A673 (cell line): ENCODE measurements around the gene GOLGA6L7. TPM values are rescaled to one million over a fixed set of nuclear protein-coding genes. Genes with fewer than 3 reads are reported as not detected.
"Not testable (repeated sequence)": the region's sequence is repeated elsewhere in the genome, so short reads cannot be mapped to it uniquely, and the experiment has no call there.

Source experiments
- BruUV-seq: library from RNA; stranded (reverse); fragments of 400-500 nt; replicated peaks from 2 replicates; lab custom pipeline; 2021; lab: Mats Ljungman, UMichigan
- CTCF ChIA-PET: fragments of 300-600 bp; sonication (Branson Sonifier 250); formaldehyde crosslinking; loops from one replicate; lab custom pipeline; 2022; ENCODE audit warnings: antibody characterized with exemption; lab: Charles Lee
- POLR2A ChIA-PET: fragments of 300-600 bp; sonication (Branson Sonifier 250); formaldehyde crosslinking; loops from one replicate; lab custom pipeline; 2022; ENCODE audit warnings: antibody characterized with exemption; ENCODE audit not compliant: low non-redundant PET; lab: Charles Lee
- DNase-seq: peaks from one replicate; pipeline ENCODE4 v3.0.0-alpha.2; 2015; ENCODE audit warnings: low spot score
- H3K27ac ChIP-seq: fragments of 200-600 bp; sonication (generic); 2 replicates; pipeline ENCODE4 v1.5.1; 2016; ENCODE audit warnings: mixed run types, low read depth, mild to moderate bottlenecking, mixed read lengths, antibody characterized with exemption, low read length; ENCODE audit not compliant: poor library complexity, severe bottlenecking
- H3K27me3 ChIP-seq: fragments of 200-600 bp; sonication (generic); replicated peaks from 2 replicates; pipeline ENCODE4 v1.6.1; 2017; ENCODE audit warnings: mixed run types, low read depth, mild to moderate bottlenecking, mixed read lengths, antibody characterized with exemption, low read length; ENCODE audit not compliant: insufficient read depth, poor library complexity
- H3K36me3 ChIP-seq: fragments of 200-600 bp; sonication (generic); 2 replicates; pipeline ENCODE4 v1.6.1; 2016; ENCODE audit warnings: mixed run types, mild to moderate bottlenecking, mixed read lengths, antibody characterized with exemption, low read length; ENCODE audit not compliant: insufficient read depth, poor library complexity, severe bottlenecking
- H3K4me1 ChIP-seq: fragments of 200-600 bp; sonication (generic); 2 replicates; pipeline ENCODE4 v1.6.1; 2017; ENCODE audit warnings: mixed run types, mild to moderate bottlenecking, mixed read lengths, antibody characterized with exemption, low read length; ENCODE audit not compliant: insufficient read depth, poor library complexity, severe bottlenecking
- H3K4me3 ChIP-seq: fragments of 200-600 bp; sonication (generic); 2 replicates; pipeline ENCODE4 v1.5.1; 2016; ENCODE audit warnings: low read depth, mixed run types, mild to moderate bottlenecking, mixed read lengths, low read length; ENCODE audit not compliant: poor library complexity, severe bottlenecking
- H3K9me3 ChIP-seq: fragments of 200-600 bp; sonication (generic); 2 replicates; pipeline ENCODE4 v1.6.1; 2016; ENCODE audit warnings: mixed run types, low read depth, mild to moderate bottlenecking, mixed read lengths, antibody characterized with exemption, low read length; ENCODE audit not compliant: poor library complexity, severe bottlenecking
- EZH2 ChIP-seq: fragments of 200-600 bp; sonication (generic); IDR thresholded peaks from 2 replicates; pipeline ENCODE4 v1.6.1; 2017; ENCODE audit warnings: borderline replicate concordance, low read depth, mild to moderate bottlenecking, mixed read lengths, antibody characterized with exemption, low read length; ENCODE audit not compliant: poor library complexity, severe bottlenecking
- intact Hi-C: fragments of 100-400 bp; cut with micrococcal nuclease; formaldehyde crosslinking; loops from one replicate; pipeline ENCODE4 v1.10.0; 2022; ENCODE audit not compliant: unreplicated experiment
- total RNA-seq: library from RNA; stranded (reverse); gene quantifications from 2 replicates; pipeline ENCODE4 v1.2.3, GENCODE V29; 2021
- TF ChIP-seq, protein P1 (sequence below): fragments of 300-800, 200-600 bp; sonication (generic); conservative IDR thresholded peaks from 2 replicates; pipeline ENCODE4 v1.5.1; 2017; ENCODE audit warnings: low read depth, mild to moderate bottlenecking, antibody characterized with exemption, low read length, moderate library complexity, mixed read lengths

GOLGA6L7 gene
- total RNA-seq, 1 experiment from 2014 or later = not detected

DNA sequence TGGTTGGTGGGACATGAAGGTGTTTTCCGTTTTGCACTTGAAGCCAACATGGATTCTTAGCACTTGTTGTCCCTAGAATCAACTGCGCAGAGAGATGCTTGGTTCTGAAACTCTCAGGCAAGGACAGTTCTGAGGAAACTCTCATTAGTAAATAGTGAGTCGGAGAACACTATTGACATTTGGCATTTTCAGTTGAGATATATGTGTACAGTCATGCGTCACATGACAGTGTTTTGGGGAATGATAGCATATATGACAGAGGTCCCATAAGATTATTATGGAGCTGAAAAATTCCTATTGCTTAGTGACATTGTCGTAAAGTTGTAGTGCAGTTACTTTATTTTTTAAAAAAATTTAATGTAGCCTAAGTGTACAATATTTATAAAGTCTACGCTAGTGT, 43.1 kb upstream of the GOLGA6L7 start:
- TF ChIP-seq, protein P1, sequence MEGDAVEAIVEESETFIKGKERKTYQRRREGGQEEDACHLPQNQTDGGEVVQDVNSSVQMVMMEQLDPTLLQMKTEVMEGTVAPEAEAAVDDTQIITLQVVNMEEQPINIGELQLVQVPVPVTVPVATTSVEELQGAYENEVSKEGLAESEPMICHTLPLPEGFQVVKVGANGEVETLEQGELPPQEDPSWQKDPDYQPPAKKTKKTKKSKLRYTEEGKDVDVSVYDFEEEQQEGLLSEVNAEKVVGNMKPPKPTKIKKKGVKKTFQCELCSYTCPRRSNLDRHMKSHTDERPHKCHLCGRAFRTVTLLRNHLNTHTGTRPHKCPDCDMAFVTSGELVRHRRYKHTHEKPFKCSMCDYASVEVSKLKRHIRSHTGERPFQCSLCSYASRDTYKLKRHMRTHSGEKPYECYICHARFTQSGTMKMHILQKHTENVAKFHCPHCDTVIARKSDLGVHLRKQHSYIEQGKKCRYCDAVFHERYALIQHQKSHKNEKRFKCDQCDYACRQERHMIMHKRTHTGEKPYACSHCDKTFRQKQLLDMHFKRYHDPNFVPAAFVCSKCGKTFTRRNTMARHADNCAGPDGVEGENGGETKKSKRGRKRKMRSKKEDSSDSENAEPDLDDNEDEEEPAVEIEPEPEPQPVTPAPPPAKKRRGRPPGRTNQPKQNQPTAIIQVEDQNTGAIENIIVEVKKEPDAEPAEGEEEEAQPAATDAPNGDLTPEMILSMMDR = no peak
- no peak for TF ChIP-seq EZH2
- intact Hi-C loops = no loop called here
- H3K27me3 ChIP-seq = no peaks in the 10 kb centered on the region
- no peak overlapping the region for H3K27ac ChIP-seq
- POLR2A ChIA-PET = no interaction called here
- H3K36me3 ChIP-seq = no peaks in the 10 kb centered on the region
- no TSS peak for BruUV-seq
- CTCF ChIA-PET = no interaction called here
- no peak for DNase-seq
- H3K4me1 ChIP-seq = no peaks in the 10 kb centered on the region
- H3K9me3 ChIP-seq = no peaks in the 10 kb centered on the region
- no peak overlapping the region for H3K4me3 ChIP-seq

DNA sequence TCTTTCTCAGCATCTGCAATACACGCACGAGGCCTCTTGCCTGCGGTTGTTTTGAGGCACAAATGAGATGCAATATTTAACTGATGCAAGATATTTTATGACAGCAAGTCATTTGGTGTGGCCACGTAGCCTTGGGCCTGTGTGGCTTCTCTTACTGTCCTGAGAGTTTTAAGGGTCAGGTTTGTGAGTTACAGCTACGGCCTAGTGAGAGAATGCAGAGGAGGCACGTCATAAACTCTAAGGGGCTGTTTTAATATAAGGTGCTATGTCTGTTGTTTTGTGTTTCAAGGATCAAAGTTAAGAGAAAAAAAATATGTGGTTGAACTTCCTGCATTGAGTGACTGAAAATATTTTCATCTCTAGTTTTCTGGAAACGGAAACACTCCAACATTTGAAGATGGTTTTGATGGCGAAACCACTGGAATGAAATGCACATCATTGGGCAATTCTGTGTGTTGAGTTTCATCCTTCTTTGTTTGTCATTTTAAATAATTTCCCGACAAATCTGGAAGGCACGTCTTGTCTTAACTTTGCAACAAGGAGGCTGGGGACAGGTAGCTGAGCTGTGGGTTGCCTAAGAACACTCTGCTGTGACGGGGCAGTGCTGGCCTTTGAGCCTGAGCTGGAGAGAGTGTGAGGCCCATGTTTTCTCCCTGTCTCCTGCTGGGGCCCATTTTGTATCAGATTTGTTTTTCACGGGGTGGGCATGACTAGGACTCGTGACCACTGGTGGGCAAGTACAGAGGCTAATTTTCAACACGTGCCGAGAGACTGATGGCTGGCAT, 42.5 kb upstream of the GOLGA6L7 start:
- CTCF ChIA-PET = no interaction called here
- POLR2A ChIA-PET = no interaction called here
- no peak for DNase-seq
- Histone ChIP-seq H3K4me1 (no peaks in the 10 kb centered on the region), H3K36me3 (no peaks in the 10 kb centered on the region), H3K27me3 (no peaks in the 10 kb centered on the region), H3K27ac (no peak overlapping the region), H3K9me3 (no peaks in the 10 kb centered on the region), H3K4me3 (no peak overlapping the region)
- TF ChIP-seq EZH2 = no peak
- TF ChIP-seq, protein P1 = no peak
- BruUV-seq = no TSS peak
- intact Hi-C loops = no loop called here

DNA sequence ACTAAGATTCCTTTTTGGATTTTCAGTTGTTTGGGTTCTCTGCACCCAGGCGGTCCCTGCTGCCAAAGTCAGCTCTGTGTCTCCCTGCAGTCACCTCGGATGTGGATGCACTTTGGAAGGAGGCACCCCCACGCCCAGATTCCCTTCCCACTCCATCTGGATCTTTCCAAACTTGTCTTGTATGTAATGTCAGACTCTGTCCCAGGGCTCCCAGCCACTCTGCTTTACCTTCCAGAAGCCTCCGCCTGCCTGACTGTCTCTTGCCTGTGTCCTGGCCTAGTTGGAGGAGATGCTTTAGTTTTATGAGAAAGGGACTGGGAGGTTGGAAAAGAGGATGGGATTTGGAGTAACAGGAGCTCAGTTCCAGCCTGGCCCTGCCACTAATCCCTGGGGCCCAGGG, 41.8 kb upstream of the GOLGA6L7 start:
- H3K4me1 ChIP-seq, H3K27ac ChIP-seq, BruUV-seq, intact Hi-C loops, H3K36me3 ChIP-seq, DNase-seq, CTCF ChIA-PET, H3K27me3 ChIP-seq, POLR2A ChIA-PET, H3K4me3 ChIP-seq, H3K9me3 ChIP-seq: not testable (repeated sequence)

DNA sequence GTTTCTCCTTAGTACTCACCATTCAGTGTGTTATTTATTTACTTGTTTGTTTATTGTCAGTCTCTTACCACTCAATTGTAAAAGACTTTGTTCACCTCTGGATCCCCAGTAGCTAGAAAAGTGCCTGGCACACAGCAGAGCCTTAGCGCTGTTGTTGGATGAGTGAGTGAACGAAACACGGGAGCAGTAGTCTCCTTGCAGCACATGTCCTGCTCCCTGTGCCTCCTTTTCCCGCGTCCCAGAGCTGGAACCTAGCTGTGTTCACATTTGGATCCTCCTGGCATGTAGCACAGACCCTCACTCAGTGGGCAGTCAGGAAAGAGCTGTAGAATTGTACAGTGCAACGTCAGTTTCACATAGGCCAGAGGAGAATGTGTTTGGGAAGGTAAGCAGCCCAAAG, 41.4 kb upstream of the GOLGA6L7 start:
- H3K27ac ChIP-seq, H3K27me3 ChIP-seq, DNase-seq, H3K9me3 ChIP-seq, H3K4me3 ChIP-seq, H3K36me3 ChIP-seq, H3K4me1 ChIP-seq, POLR2A ChIA-PET, intact Hi-C loops, BruUV-seq, CTCF ChIA-PET: not testable (repeated sequence)
